ENCODE measurements around the gene CDH23. TPM values are rescaled to one million over a fixed set of nuclear protein-coding genes. Genes with fewer than 3 reads are reported as not detected.

The CDH23 gene
- total RNA-seq, 1 experiment from 2014 or later = 0.02 TPM

DNA sequence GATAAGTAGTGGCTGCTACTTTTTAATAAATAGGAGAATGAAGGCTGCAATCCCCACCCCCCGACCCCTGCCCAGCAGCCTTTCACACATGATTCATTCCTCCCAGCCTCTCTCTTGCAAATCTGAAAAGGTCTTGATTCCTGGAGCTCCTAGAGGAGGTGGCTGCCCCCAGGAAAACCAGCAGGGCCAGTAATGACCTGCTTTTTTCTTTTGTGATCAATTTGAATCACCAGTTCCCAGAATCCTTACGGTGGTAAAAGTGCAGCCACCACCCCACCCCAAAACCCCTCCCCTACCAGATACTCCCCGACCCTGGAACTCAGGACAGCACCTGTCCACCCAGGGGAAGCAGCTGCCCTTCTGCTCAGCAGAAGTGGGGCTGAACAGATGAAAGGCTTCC lies 213.9 kb downstream of the CDH23 start:
- H3K9me3 Mint-ChIP-seq (ENCODE audit: unreplicated experiment) = no peaks in the 10 kb centered on the region

GRCh38 chr10:71611131-71611530 lies 214.4 kb downstream of the CDH23 start:
- Mint-ChIP-seq H3K4me3 (ENCODE audit: unreplicated experiment) (no peak overlapping the region), H3K9me3 (ENCODE audit: unreplicated experiment) (no peaks in the 10 kb centered on the region), H3K36me3 (ENCODE audit: insufficient read depth, unreplicated experiment) (no peaks in the 10 kb centered on the region), H3K27ac (ENCODE audit: low read depth, unreplicated experiment) (no peak overlapping the region), H3K27me3 (ENCODE audit: insufficient read depth, unreplicated experiment) (peaks cover 66% of the 10 kb centered on the region), H3K4me1 (ENCODE audit: insufficient read depth, unreplicated experiment) (peaks cover 6% of the 10 kb centered on the region)
- intact Hi-C loops (cut with micrococcal nuclease) = no loop called here
- no TSS peak for BruUV-seq (replicated peaks)
- ChIA-PET CTCF (interaction anchor here (0.6 to 1.6 kb wide), 3 partner anchors 292 to 502 kb away, joined by 3 to 8 read pairs (median 4); partner anchors contain the start of gene SLC29A3), POLR2A (no interaction called here)
- DNase-seq (ENCODE audit: unreplicated experiment) = no peak
- TF ChIP-seq, protein P1, sequence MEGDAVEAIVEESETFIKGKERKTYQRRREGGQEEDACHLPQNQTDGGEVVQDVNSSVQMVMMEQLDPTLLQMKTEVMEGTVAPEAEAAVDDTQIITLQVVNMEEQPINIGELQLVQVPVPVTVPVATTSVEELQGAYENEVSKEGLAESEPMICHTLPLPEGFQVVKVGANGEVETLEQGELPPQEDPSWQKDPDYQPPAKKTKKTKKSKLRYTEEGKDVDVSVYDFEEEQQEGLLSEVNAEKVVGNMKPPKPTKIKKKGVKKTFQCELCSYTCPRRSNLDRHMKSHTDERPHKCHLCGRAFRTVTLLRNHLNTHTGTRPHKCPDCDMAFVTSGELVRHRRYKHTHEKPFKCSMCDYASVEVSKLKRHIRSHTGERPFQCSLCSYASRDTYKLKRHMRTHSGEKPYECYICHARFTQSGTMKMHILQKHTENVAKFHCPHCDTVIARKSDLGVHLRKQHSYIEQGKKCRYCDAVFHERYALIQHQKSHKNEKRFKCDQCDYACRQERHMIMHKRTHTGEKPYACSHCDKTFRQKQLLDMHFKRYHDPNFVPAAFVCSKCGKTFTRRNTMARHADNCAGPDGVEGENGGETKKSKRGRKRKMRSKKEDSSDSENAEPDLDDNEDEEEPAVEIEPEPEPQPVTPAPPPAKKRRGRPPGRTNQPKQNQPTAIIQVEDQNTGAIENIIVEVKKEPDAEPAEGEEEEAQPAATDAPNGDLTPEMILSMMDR (IDR thresholded peaks at IDR 0.05; ENCODE audit: unreplicated experiment) = no peak

More for the DNA sequence above, 213.9 kb downstream of the CDH23 start:
- ChIA-PET CTCF (interaction anchor here (0.6 to 3.2 kb wide), 6 partner anchors 42 to 1175 kb away, joined by 3 to 15 read pairs (median 6); partner anchors contain the start of gene SLC29A3), POLR2A (no interaction called here)
- no peak overlapping the region for H3K27ac Mint-ChIP-seq (ENCODE audit: low read depth, unreplicated experiment)
- H3K4me1 Mint-ChIP-seq (ENCODE audit: insufficient read depth, unreplicated experiment) = peaks cover 6% of the 10 kb centered on the region
- TF ChIP-seq, protein P1 (IDR thresholded peaks at IDR 0.05; ENCODE audit: unreplicated experiment) = no peak
- BruUV-seq (replicated peaks) = no TSS peak
- H3K36me3 Mint-ChIP-seq (ENCODE audit: insufficient read depth, unreplicated experiment) = no peaks in the 10 kb centered on the region
- peaks cover 66% of the 10 kb centered on the region for H3K27me3 Mint-ChIP-seq (ENCODE audit: insufficient read depth, unreplicated experiment)
- no peak overlapping the region for H3K4me3 Mint-ChIP-seq (ENCODE audit: unreplicated experiment)
- intact Hi-C loops (cut with micrococcal nuclease) = no loop called here
- no peak for DNase-seq (ENCODE audit: unreplicated experiment)

GRCh38 chr10:71611709-71612422 lies 215.1 kb downstream of the CDH23 start:
- Mint-ChIP-seq H3K4me1 (ENCODE audit: insufficient read depth, unreplicated experiment) (peaks cover 6% of the 10 kb centered on the region), H3K27me3 (ENCODE audit: insufficient read depth, unreplicated experiment) (peaks cover 66% of the 10 kb centered on the region), H3K4me3 (ENCODE audit: unreplicated experiment) (no peak overlapping the region), H3K27ac (ENCODE audit: low read depth, unreplicated experiment) (no peak overlapping the region), H3K36me3 (ENCODE audit: insufficient read depth, unreplicated experiment) (no peaks in the 10 kb centered on the region), H3K9me3 (ENCODE audit: unreplicated experiment) (no peaks in the 10 kb centered on the region)
- BruUV-seq (replicated peaks) = no TSS peak
- TF ChIP-seq, protein P1 (IDR thresholded peaks at IDR 0.05; ENCODE audit: unreplicated experiment) = no peak
- no peak for DNase-seq (ENCODE audit: unreplicated experiment)
- intact Hi-C loops (cut with micrococcal nuclease) = no loop called here
- CTCF ChIA-PET = interaction anchor here (0.6 to 1.6 kb wide), 3 partner anchors 190 to 298 kb away, joined by 3 to 8 read pairs (median 3); partner anchors contain the start of gene SLC29A3
- POLR2A ChIA-PET = no interaction called here

DNA sequence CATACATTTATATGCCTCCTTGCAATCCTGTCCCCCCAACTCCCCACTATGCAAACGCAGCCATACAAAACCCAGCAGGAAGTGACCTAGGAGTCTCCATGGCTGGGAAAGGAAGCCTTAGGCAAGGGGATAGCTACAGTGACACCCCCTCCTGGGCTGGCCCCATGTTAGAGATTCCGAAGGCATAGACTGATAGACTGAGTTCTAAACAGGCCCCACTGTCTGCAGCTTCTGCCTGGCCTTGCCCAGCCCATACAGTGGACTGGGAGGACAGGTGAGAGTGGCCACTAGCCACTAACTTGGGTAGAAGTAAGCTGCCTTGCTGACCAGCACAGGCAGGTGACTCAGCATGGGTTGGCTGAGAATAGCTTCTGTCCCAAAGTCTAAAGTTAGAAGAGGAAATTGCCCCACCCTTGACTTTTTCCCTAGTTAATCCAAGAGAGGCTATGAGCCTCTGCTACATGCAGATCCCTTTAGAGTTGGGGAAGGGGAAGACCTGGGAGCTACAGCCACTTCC lies 216.6 kb downstream of the CDH23 start:
- ChIA-PET POLR2A (no interaction called here), CTCF (interaction anchor here (1.2 to 1.6 kb wide), 2 partner anchors 229 to 300 kb away, joined by 3 read pairs; no protein-coding TSS in a partner anchor)
- Mint-ChIP-seq H3K36me3 (ENCODE audit: insufficient read depth, unreplicated experiment) (no peaks in the 10 kb centered on the region), H3K9me3 (ENCODE audit: unreplicated experiment) (no peaks in the 10 kb centered on the region), H3K27me3 (ENCODE audit: insufficient read depth, unreplicated experiment) (peaks cover 63% of the 10 kb centered on the region), H3K4me1 (ENCODE audit: insufficient read depth, unreplicated experiment) (peaks cover 6% of the 10 kb centered on the region), H3K27ac (ENCODE audit: low read depth, unreplicated experiment) (no peak overlapping the region), H3K4me3 (ENCODE audit: unreplicated experiment) (no peak overlapping the region)
- intact Hi-C loops (cut with micrococcal nuclease) = no loop called here
- TF ChIP-seq, protein P1 (IDR thresholded peaks at IDR 0.05; ENCODE audit: unreplicated experiment) = no peak
- peak; percentile 45 for DNase-seq (ENCODE audit: unreplicated experiment)
- no TSS peak for BruUV-seq (replicated peaks)
